Lung (tissue), 12 donors: ENCODE measurements around the gene NIPA2. TPM values are rescaled to one million over a fixed set of nuclear protein-coding genes. Genes with fewer than 3 reads are reported as not detected.
"Not testable (repeated sequence)": the region's sequence is repeated elsewhere in the genome, so short reads cannot be mapped to it uniquely, and the experiment has no call there.

Source experiments
- ATAC-seq: fragments of 200-7000 bp; cut with Tn5 transposase; one replicate; pipeline ENCODE4 v1.9.1; 2020; ENCODE audit warnings: moderate number of reproducible peaks; ENCODE audit not compliant: insufficient read depth, low FRiP score
- DNase-seq, 3 donors: peaks; one replicate each; pipeline ENCODE4 v3.0.0-alpha.2; 2013 to 2017
- H3K27ac ChIP-seq, 2 donors: one replicate each; pipeline ENCODE4 v1.5.1; 2013; ENCODE audit warnings: mild to moderate bottlenecking in 2 of 2, moderate library complexity in 2 of 2, control low read depth in 1 of 2, inconsistent platforms in 1 of 2, low read depth in 1 of 2, low read length in 1 of 2
- H3K27me3 ChIP-seq, 3 donors: one replicate each; pipeline ENCODE4 v1.5.1; 2013; ENCODE audit warnings: low read length in 2 of 3; ENCODE audit not compliant: control insufficient read depth in 3 of 3, insufficient read depth in 3 of 3
- H3K36me3 ChIP-seq, 4 donors: one replicate each; pipeline ENCODE4 v1.5.1; 2013; ENCODE audit warnings: low read length in 4 of 4, mild to moderate bottlenecking in 1 of 4, moderate library complexity in 1 of 4; ENCODE audit not compliant: control insufficient read depth in 4 of 4, insufficient read depth in 4 of 4
- H3K4me1 ChIP-seq, 5 donors: one replicate each; pipeline ENCODE4 v1.5.1; 2013; ENCODE audit warnings: low read length in 5 of 5, mild to moderate bottlenecking in 2 of 5, moderate library complexity in 1 of 5; ENCODE audit not compliant: control insufficient read depth in 5 of 5, insufficient read depth in 5 of 5
- H3K4me3 ChIP-seq: one replicate; pipeline ENCODE4 v1.5.1; 2013; ENCODE audit warnings: mild to moderate bottlenecking, control low read depth, moderate library complexity
- H3K9ac ChIP-seq, 2 donors: one replicate each; pipeline ENCODE4 v1.5.1; 2013; ENCODE audit warnings: low read length in 2 of 2, control low read depth in 1 of 2; ENCODE audit not compliant: insufficient read depth in 1 of 2
- H3K9me3 ChIP-seq, 4 donors: one replicate each; pipeline ENCODE4 v1.5.1; 2013; ENCODE audit warnings: low read length in 3 of 4, mild to moderate bottlenecking in 1 of 4, moderate library complexity in 1 of 4; ENCODE audit not compliant: control insufficient read depth in 4 of 4, insufficient read depth in 3 of 4
- CTCF ChIP-seq: IDR thresholded peaks from 2 replicates; pipeline ENCODE4 v1.5.1; 2012; ENCODE audit warnings: mild to moderate bottlenecking; ENCODE audit errors: control extremely low read depth, extremely low read depth
- WGBS, 2 donors: extraction: QIAGEN DNeasy Blood & Tissue Kit; methylation state at CpG; one replicate each; pipeline ENCODE4 v1.1.7; 2013; 5-methylcytosine and 5-hydroxymethylcytosine counted together
- polyA plus RNA-seq, 2 donors: library from polyadenylated mRNA; stranded (reverse); fragments of 200-250 nt; gene quantifications; one replicate each; pipeline ENCODE4 v1.2.1, GENCODE V29; 2013
- total RNA-seq, 2 donors: library from RNA; depleted of rRNA in 1 of 2; stranded (reverse); fragments of >200 nt in 1 of 2; gene quantifications; one replicate each; pipeline ENCODE4 v1.2.1, GENCODE V29; 2014 to 2021
- donor health status: control.
- donor health status: control.
- donor health status: Bipolar disorder and iron deficiency.
- donor health status: healthy.
- donor health status: DM: yes; HTN: yes; CAD: no.

NIPA2 gene
- total and polyA plus RNA-seq, 4 donors: 12.5 to 53.7 (median 42.5) TPM

GRCh38 chr15:22806156-22806555 is 32.3 kb upstream of the NIPA2 start:
- no peak for TF ChIP-seq CTCF
- 92 to 95% methylated on average over 10 to 11 of the region's 11 CpGs for WGBS, 2 donors
- ATAC-seq: no peak
- Histone ChIP-seq H3K9me3 (peaks cover 0 to 3% (median 0%) of the 10 kb centered on the region in 4 donors), H3K36me3 (no peaks in the 10 kb centered on the region), H3K9ac (no peak overlapping the region), H3K27ac (no peak overlapping the region), H3K4me1 (peaks cover 0 to 2% (median 0%) of the 10 kb centered on the region in 5 donors), H3K27me3 (no peaks in the 10 kb centered on the region), H3K4me3 (no peak overlapping the region)
- DNase-seq: no peak

- WGBS, 2 donors: 53 to 58% methylated on average over 2 of the region's 2 CpGs
Observed at GRCh38 chr15:22806664-22807063, 31.8 kb upstream of the NIPA2 start.

GRCh38 chr15:22807831-22808230 is 30.6 kb upstream of the NIPA2 start:
- H3K36me3 ChIP-seq: not testable (repeated sequence)

More at GRCh38 chr15:22806664-22807063, 31.8 kb upstream of the NIPA2 start:
- no peak overlapping the region for H3K9ac ChIP-seq
- H3K36me3 ChIP-seq: no peaks in the 10 kb centered on the region
- peaks cover 0 to 2% (median 0%) of the 10 kb centered on the region in 5 donors for H3K4me1 ChIP-seq
- DNase-seq (no peak), ATAC-seq (no peak)
- peaks cover 0 to 3% (median 0%) of the 10 kb centered on the region in 4 donors for H3K9me3 ChIP-seq
- H3K4me3 ChIP-seq: no peak overlapping the region
- H3K27me3 ChIP-seq: no peaks in the 10 kb centered on the region
- no peak overlapping the region for H3K27ac ChIP-seq
- TF ChIP-seq CTCF: no peak

GRCh38 chr15:22808240-22808639 is 30.2 kb upstream of the NIPA2 start:
- no peak for ATAC-seq

More at GRCh38 chr15:22807831-22808230, 30.6 kb upstream of the NIPA2 start:
- H3K4me3 ChIP-seq, H3K27ac ChIP-seq, DNase-seq, H3K9ac ChIP-seq, H3K27me3 ChIP-seq, H3K9me3 ChIP-seq, H3K4me1 ChIP-seq, ATAC-seq: not testable (repeated sequence)
- 90 to 91% methylated on average over 9 of the region's 9 CpGs for WGBS, 2 donors

More at GRCh38 chr15:22808240-22808639, 30.2 kb upstream of the NIPA2 start:
- no peak overlapping the region for H3K9ac ChIP-seq
- H3K4me1 ChIP-seq: peaks cover 0 to 2% (median 0%) of the 10 kb centered on the region in 5 donors
- H3K27me3 ChIP-seq: no peaks in the 10 kb centered on the region
- no peak for TF ChIP-seq CTCF
- peaks cover 0 to 3% (median 0%) of the 10 kb centered on the region in 4 donors for H3K9me3 ChIP-seq
- no peaks in the 10 kb centered on the region for H3K36me3 ChIP-seq
- DNase-seq: no peak
- no peak overlapping the region for H3K4me3 ChIP-seq
- no peak overlapping the region for H3K27ac ChIP-seq
- 94 to 95% methylated on average over 4 of the region's 4 CpGs for WGBS, 2 donors
